DND-41 (cell line): ENCODE results near the gene USPL1.

ENCODE experiments used
- ATAC-seq: fragments of 200-7000 bp; cut with Tn5 transposase; 3 replicates; pipeline ENCODE4 v1.9.1; 2021; ENCODE audit warnings: low read depth; ENCODE audit not compliant: insufficient read depth
- DNase-seq: peaks from one replicate; pipeline ENCODE4 v3.0.0-alpha.2; 2020
- H2AFZ ChIP-seq: 2 replicates; pipeline ENCODE4 v1.6.0; 2012; ENCODE audit warnings: low read depth, low read length
- H3K27ac ChIP-seq: 2 replicates; pipeline ENCODE4 v1.5.1; 2012; ENCODE audit warnings: low read length, inconsistent platforms
- H3K27me3 ChIP-seq: fragments of 200-600 bp; sonication (generic); 2 replicates; pipeline ENCODE4 v1.6.0; 2012; ENCODE audit warnings: low read length, mild to moderate bottlenecking, inconsistent platforms; ENCODE audit not compliant: insufficient read depth, poor library complexity
- H3K36me3 ChIP-seq: 2 replicates; pipeline ENCODE4 v1.5.1; 2012; ENCODE audit warnings: low read length, inconsistent platforms; ENCODE audit not compliant: insufficient read depth
- H3K4me1 ChIP-seq: 2 replicates; pipeline ENCODE4 v1.5.1; 2012; ENCODE audit warnings: mild to moderate bottlenecking, low read length; ENCODE audit not compliant: insufficient read depth
- H3K4me2 ChIP-seq: 2 replicates; pipeline ENCODE4 v1.6.0; 2012; ENCODE audit warnings: mild to moderate bottlenecking, moderate library complexity, low read length, inconsistent platforms; ENCODE audit not compliant: insufficient read depth
- H3K4me3 ChIP-seq, 2 experiments: fragments of 200-600 bp in 1 of 2; shearing (Covaris generic) in 1 of 2; 2 replicates each; pipeline ENCODE4 v1.5.1; 2012 to 2016; ENCODE audit warnings: inconsistent platforms in 2 of 2, low read length in 2 of 2, mild to moderate bottlenecking in 2 of 2, low read depth in 1 of 2, moderate library complexity in 1 of 2
- H3K79me2 ChIP-seq: 2 replicates; pipeline ENCODE4 v1.6.0; 2012; ENCODE audit warnings: low read length, inconsistent platforms; ENCODE audit not compliant: insufficient read depth
- H3K9ac ChIP-seq: 2 replicates; pipeline ENCODE4 v1.6.0; 2012; ENCODE audit warnings: low read depth, mild to moderate bottlenecking, inconsistent platforms, low read length, moderate library complexity
- H3K9me3 ChIP-seq: 2 replicates; pipeline ENCODE4 v1.5.1; 2012; ENCODE audit warnings: low read length, moderate library complexity, mild to moderate bottlenecking, inconsistent platforms; ENCODE audit not compliant: insufficient read depth, severe bottlenecking
- H4K20me1 ChIP-seq: 2 replicates; pipeline ENCODE4 v1.6.0; 2012; ENCODE audit warnings: low read length; ENCODE audit not compliant: insufficient read depth
- CTCF ChIP-seq: IDR thresholded peaks from 2 replicates; pipeline ENCODE4 v1.5.1; 2012; ENCODE audit warnings: borderline replicate concordance, low read length, moderate library complexity, mild to moderate bottlenecking; ENCODE audit not compliant: poor library complexity, severe bottlenecking; ENCODE audit errors: extremely low read depth
- EZH2 ChIP-seq: IDR thresholded peaks from 3 replicates; pipeline ENCODE4 v1.6.1; 2012; ENCODE audit warnings: borderline replicate concordance, low read depth, mild to moderate bottlenecking, moderate library complexity, low read length, inconsistent platforms; ENCODE audit not compliant: severe bottlenecking

Gene USPL1

DNA sequence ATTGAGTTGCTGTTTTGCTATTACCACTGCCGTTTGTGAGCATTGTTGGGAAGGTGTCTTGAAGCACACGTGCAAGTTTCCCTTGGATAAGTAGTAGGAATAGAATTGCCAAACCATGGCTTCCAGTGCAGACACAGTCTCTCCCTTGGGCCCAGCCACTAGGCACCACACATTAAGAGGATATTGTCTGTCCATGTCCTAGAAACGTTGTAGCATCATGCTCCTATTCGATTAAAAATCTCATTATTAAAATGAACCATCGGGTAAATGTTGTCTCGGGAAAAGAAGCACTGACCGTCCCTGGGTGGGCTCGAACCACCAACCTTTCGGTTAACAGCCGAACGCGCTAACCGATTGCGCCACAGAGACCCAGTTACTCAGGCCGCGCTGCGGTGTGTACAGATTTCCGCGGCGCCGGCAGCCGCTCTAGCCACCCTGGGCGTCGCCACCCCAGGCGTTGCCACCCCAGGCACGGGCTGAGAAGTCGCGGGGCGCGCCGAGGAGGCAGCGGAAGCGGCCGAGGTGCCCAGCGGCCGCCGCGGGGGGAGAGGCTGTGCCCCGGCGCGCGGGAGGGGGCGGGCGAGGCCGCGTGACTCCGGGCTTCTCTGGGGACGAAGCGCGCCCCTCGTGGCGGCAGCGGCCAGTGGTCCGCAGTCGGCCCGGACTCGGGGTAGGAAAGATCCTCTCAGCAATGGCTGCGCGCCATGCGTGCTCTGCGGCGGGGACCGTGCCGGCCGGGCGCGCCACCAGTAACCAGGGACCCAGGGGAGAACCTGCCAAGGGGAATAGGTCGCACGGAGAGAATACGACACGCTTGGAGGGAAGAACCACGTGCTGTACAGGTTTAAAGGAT lies 56.2 kb downstream of the USPL1 start:
- Histone ChIP-seq H3K27me3 (peaks cover 8% of the 10 kb centered on the region), H3K27ac (no peak overlapping the region), H3K4me3 (no peak overlapping the region), H3K4me1 (no peaks in the 10 kb centered on the region), H2AFZ (no peak overlapping the region), H3K79me2 (no peaks in the 10 kb centered on the region), H3K36me3 (no peaks in the 10 kb centered on the region), H3K9ac (no peak overlapping the region), H3K9me3 (no peaks in the 10 kb centered on the region), H3K4me2 (no peak overlapping the region), H4K20me1 (no peaks in the 10 kb centered on the region)
- TF ChIP-seq EZH2 (no peak), CTCF (no peak)
- DNase-seq (peak; percentile 77), ATAC-seq (peak; percentile 89)

DNA sequence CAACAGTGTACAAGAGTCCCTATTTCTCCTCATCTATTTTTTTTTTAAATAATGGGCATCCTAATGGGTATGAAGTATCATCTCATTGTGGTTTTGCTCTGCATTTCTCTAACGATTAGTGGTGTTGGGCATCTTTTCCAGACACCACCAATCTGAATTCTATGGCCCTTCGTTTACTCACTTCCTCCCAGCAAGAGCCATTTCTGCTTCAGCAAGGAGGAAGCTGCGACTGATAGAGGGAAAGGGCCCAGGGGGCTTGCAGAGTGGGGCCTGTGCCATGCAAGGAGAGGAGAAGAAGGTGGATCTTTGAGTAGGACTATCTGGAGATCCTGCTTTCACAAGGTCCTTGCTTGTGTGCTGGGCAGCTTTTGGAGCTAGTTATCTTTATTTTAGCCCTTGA lies 58.0 kb downstream of the USPL1 start:
- ATAC-seq, result no peak
- Histone ChIP-seq H3K36me3 (no peaks in the 10 kb centered on the region), H3K9me3 (no peaks in the 10 kb centered on the region), H3K79me2 (no peaks in the 10 kb centered on the region), H3K4me2 (no peak overlapping the region), H3K27ac (no peak overlapping the region), H4K20me1 (no peaks in the 10 kb centered on the region), H2AFZ (no peak overlapping the region), H3K27me3 (peaks cover 8% of the 10 kb centered on the region), H3K9ac (no peak overlapping the region), H3K4me3 (no peak overlapping the region), H3K4me1 (no peaks in the 10 kb centered on the region)
- no peak for TF ChIP-seq CTCF
- no peak for TF ChIP-seq EZH2
- DNase-seq, result no peak

DNA sequence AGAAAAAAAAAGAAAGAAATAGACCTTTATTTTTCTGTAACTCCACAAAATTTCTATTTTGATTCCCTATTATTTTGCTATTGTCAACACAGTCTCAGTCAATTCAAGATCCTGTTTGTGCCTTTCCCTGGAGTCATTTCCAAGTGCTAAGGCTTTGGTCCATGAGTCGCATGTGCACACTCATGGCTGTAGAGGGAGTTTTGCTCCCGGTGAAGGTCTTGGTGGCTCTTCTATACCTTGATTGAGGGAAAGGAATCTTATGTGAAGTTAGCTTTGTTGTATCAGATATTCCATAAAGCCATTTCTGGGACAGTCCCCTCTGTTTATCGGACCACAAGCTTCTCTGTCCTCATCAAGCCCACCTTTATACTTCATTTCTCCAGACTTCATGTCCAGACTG lies 59.0 kb downstream of the USPL1 start:
- H4K20me1 ChIP-seq, result no peaks in the 10 kb centered on the region
- no peak overlapping the region for H3K9ac ChIP-seq
- H3K36me3 ChIP-seq, result no peaks in the 10 kb centered on the region
- ATAC-seq (no peak), DNase-seq (no peak)
- H3K4me1 ChIP-seq, result no peaks in the 10 kb centered on the region
- H3K4me2 ChIP-seq, result no peak overlapping the region
- TF ChIP-seq CTCF, result peak; percentile 17
- TF ChIP-seq EZH2, result no peak
- peaks cover 8% of the 10 kb centered on the region for H3K27me3 ChIP-seq
- H3K9me3 ChIP-seq, result no peaks in the 10 kb centered on the region
- no peak overlapping the region for H2AFZ ChIP-seq
- H3K4me3 ChIP-seq, result no peak overlapping the region
- no peaks in the 10 kb centered on the region for H3K79me2 ChIP-seq
- no peak overlapping the region for H3K27ac ChIP-seq
